Memory B cell (primary cell): ENCODE data around the gene GRK5.
"Not testable (repeated sequence)": the region's sequence is repeated elsewhere in the genome, so short reads cannot be mapped to it uniquely, and the experiment has no call there.

Experiments used
- ATAC-seq: fragments of 150-1000 bp; cut with Tn5 transposase; 2 replicates; pipeline ENCODE4 v1.10.0; 2021; ENCODE audit warnings: low read depth, mild to moderate bottlenecking, moderate library complexity
- DNase-seq, 2 donors: peaks; one replicate each; pipeline ENCODE4 v3.0.0; 2022; ENCODE audit warnings: low spot score in 2 of 2
- H3K27ac Mint-ChIP-seq: one replicate; pipeline ENCODE4 v1.8.0; 2022; ENCODE audit warnings: mild to moderate bottlenecking, moderate library complexity, mixed read lengths
- H3K27me3 Mint-ChIP-seq: one replicate; pipeline ENCODE4 v1.8.0; 2022; ENCODE audit warnings: mixed read lengths
- H3K36me3 Mint-ChIP-seq: one replicate; pipeline ENCODE4 v1.8.0; 2022; ENCODE audit warnings: mild to moderate bottlenecking, mixed read lengths
- H3K4me1 Mint-ChIP-seq: one replicate; pipeline ENCODE4 v1.8.0; 2022; ENCODE audit warnings: mixed read lengths
- H3K4me3 Mint-ChIP-seq: one replicate; pipeline ENCODE4 v1.8.0; 2022; ENCODE audit warnings: mild to moderate bottlenecking, moderate library complexity, mixed read lengths
- H3K9me3 Mint-ChIP-seq: one replicate; pipeline ENCODE4 v1.8.0; 2022; ENCODE audit warnings: mixed read lengths

The GRK5 gene

GRCh38 chr10:119221666-119222065, 14.3 kb downstream of the GRK5 start:
- no peaks in the 10 kb centered on the region for H3K9me3 Mint-ChIP-seq
- H3K27me3 Mint-ChIP-seq: no peaks in the 10 kb centered on the region
- H3K27ac Mint-ChIP-seq: peak overlapping the region; percentile 67
- peaks cover 31% of the 10 kb centered on the region for H3K4me1 Mint-ChIP-seq
- H3K36me3 Mint-ChIP-seq: no peaks in the 10 kb centered on the region
- ATAC-seq (no peak), DNase-seq (no peak)
- H3K4me3 Mint-ChIP-seq: no peak overlapping the region

GRCh38 chr10:119222537-119222936, 15.2 kb downstream of the GRK5 start:
- H3K27me3 Mint-ChIP-seq: no peaks in the 10 kb centered on the region
- H3K9me3 Mint-ChIP-seq: no peaks in the 10 kb centered on the region

GRCh38 chr10:119222966-119223386, 15.6 kb downstream of the GRK5 start:
- Mint-ChIP-seq H3K27me3 (no peaks in the 10 kb centered on the region), H3K4me3 (no peak overlapping the region), H3K9me3 (no peaks in the 10 kb centered on the region), H3K4me1 (peaks cover 25% of the 10 kb centered on the region), H3K36me3 (no peaks in the 10 kb centered on the region), H3K27ac (no peak overlapping the region)
- DNase-seq (no peak), ATAC-seq (no peak)

More at GRCh38 chr10:119222537-119222936, 15.2 kb downstream of the GRK5 start:
- no peaks in the 10 kb centered on the region for H3K36me3 Mint-ChIP-seq
- H3K4me3 Mint-ChIP-seq: no peak overlapping the region
- ATAC-seq (no peak), DNase-seq (no peak)
- H3K27ac Mint-ChIP-seq: no peak overlapping the region
- peaks cover 29% of the 10 kb centered on the region for H3K4me1 Mint-ChIP-seq

DNA sequence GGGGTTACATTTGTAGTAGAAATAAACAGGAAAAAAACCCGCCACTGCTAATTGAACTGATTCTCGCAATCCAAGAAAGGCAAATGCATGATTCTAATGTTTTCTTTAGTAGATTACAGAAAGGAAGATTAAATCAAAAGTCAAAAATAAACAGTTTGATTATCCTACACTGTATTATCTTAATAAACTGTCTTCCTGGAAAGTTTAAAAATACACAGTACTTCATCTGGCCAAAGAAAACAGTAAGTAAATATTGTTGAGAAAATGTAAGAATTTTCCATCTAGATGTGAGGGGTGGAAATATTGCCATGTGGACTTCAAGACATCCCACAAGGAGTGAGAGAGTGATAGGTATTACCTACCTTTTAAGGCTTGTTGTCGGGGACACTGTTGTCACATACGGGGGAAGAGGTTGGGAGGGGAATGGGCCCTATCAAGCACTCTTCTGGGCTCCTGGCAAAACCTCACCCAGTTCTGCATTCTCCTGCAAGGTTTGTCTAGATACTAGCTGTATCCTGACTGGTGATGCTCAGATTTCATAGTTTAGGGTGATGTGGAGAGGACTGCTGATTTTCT, 17.8 kb downstream of the GRK5 start:
- Mint-ChIP-seq H3K27me3 (no peaks in the 10 kb centered on the region), H3K4me3 (no peak overlapping the region), H3K27ac (no peak overlapping the region), H3K4me1 (peaks cover 25% of the 10 kb centered on the region), H3K36me3 (peaks cover 6% of the 10 kb centered on the region), H3K9me3 (no peaks in the 10 kb centered on the region)
- ATAC-seq (no peak), DNase-seq (no peak)

- H3K36me3 Mint-ChIP-seq: peaks cover 17% of the 10 kb centered on the region
- H3K4me3 Mint-ChIP-seq: no peak overlapping the region
- H3K27ac Mint-ChIP-seq: no peak overlapping the region
- DNase-seq (no peak), ATAC-seq (no peak)
- H3K27me3 Mint-ChIP-seq: no peaks in the 10 kb centered on the region
- H3K9me3 Mint-ChIP-seq: peaks cover 2% of the 10 kb centered on the region
- H3K4me1 Mint-ChIP-seq: peaks cover 24% of the 10 kb centered on the region
These were observed 20.5 kb downstream of the GRK5 start for GRCh38 chr10:119227825-119228224.

GRCh38 chr10:119231654-119232053, 24.3 kb downstream of the GRK5 start:
- Mint-ChIP-seq H3K27ac (peak overlapping the region; percentile 38), H3K36me3 (peaks cover 17% of the 10 kb centered on the region), H3K4me3 (no peak overlapping the region), H3K4me1 (peaks cover 36% of the 10 kb centered on the region), H3K27me3 (no peaks in the 10 kb centered on the region), H3K9me3 (peaks cover 2% of the 10 kb centered on the region)
- ATAC-seq (peak; percentile 48), DNase-seq (no peak)

DNA sequence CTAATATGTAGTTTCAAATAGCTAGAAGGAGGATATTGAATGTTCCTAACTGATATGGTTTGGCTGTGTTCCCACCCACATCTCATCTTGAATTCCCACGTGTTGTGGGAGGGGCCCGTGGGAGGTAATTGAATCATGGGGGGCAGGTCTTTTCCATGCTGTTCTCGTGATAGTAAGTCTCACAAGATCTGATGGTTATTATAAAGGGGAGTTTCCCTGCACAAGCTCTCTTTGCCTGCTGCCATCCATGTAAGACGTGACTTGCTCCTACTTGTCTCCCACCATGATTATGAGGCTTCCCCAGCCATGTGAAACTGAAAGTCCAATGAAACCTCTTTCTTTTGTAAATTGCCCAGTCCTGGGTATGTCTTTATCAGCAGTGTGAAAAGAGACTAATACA, 25.1 kb downstream of the GRK5 start:
- Mint-ChIP-seq H3K27ac (peak overlapping the region; percentile 38), H3K4me1 (peaks cover 44% of the 10 kb centered on the region), H3K36me3 (peaks cover 17% of the 10 kb centered on the region)
- H3K9me3 Mint-ChIP-seq, ATAC-seq, DNase-seq, H3K4me3 Mint-ChIP-seq, H3K27me3 Mint-ChIP-seq: not testable (repeated sequence)

GRCh38 chr10:119233123-119233820, 25.9 kb downstream of the GRK5 start:
- peaks cover 50% of the 10 kb centered on the region for H3K4me1 Mint-ChIP-seq
- no peaks in the 10 kb centered on the region for H3K27me3 Mint-ChIP-seq
- H3K27ac Mint-ChIP-seq: peak overlapping the region; percentile 6
- no peak for DNase-seq
- peaks cover 17% of the 10 kb centered on the region for H3K36me3 Mint-ChIP-seq
- no peak overlapping the region for H3K4me3 Mint-ChIP-seq
- no peak for ATAC-seq
- H3K9me3 Mint-ChIP-seq: peaks cover 2% of the 10 kb centered on the region

GRCh38 chr10:119233821-119234220, 26.4 kb downstream of the GRK5 start:
- peaks cover 15% of the 10 kb centered on the region for H3K36me3 Mint-ChIP-seq
- peaks cover 47% of the 10 kb centered on the region for H3K4me1 Mint-ChIP-seq
- DNase-seq (no peak), ATAC-seq (no peak)
- H3K27ac Mint-ChIP-seq: no peak overlapping the region
- H3K9me3 Mint-ChIP-seq: peaks cover 2% of the 10 kb centered on the region
- H3K4me3 Mint-ChIP-seq: no peak overlapping the region
- no peaks in the 10 kb centered on the region for H3K27me3 Mint-ChIP-seq

DNA sequence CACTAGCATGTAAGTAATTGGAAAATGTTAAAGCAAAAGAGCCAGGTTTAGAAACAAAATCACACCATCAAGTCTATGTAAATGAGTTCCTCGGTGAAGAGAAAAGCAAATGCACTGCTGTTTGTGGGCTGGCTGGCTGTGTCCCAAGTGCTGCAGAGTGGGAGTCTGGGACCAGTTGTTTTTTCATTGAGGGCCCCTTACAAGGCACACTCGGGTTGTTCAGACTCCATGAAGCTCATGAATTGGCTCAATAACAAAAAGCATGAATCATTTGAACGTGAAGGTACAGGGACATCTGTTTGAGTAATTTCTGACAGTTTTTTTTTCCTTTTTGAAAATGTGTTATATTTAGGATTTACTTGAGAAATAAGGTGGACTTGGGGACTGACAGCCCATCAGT, 28.0 kb downstream of the GRK5 start:
- no peaks in the 10 kb centered on the region for H3K27me3 Mint-ChIP-seq
- peaks cover 2% of the 10 kb centered on the region for H3K9me3 Mint-ChIP-seq
- no peak for ATAC-seq
- H3K36me3 Mint-ChIP-seq: peaks cover 9% of the 10 kb centered on the region
- no peak for DNase-seq
- no peak overlapping the region for H3K4me3 Mint-ChIP-seq
- peaks cover 40% of the 10 kb centered on the region for H3K4me1 Mint-ChIP-seq
- peak overlapping the region; percentile 80 for H3K27ac Mint-ChIP-seq

GRCh38 chr10:119237722-119238436, 30.5 kb downstream of the GRK5 start:
- ATAC-seq: no peak
- peaks cover 36% of the 10 kb centered on the region for H3K4me1 Mint-ChIP-seq

GRCh38 chr10:119238577-119238976, 31.2 kb downstream of the GRK5 start:
- Mint-ChIP-seq H3K4me3 (no peak overlapping the region), H3K36me3 (no peaks in the 10 kb centered on the region), H3K27me3 (no peaks in the 10 kb centered on the region), H3K27ac (peak overlapping the region; percentile 60), H3K4me1 (peaks cover 33% of the 10 kb centered on the region), H3K9me3 (no peaks in the 10 kb centered on the region)
- no peak for ATAC-seq
- DNase-seq: no peak

More at GRCh38 chr10:119237722-119238436, 30.5 kb downstream of the GRK5 start:
- H3K4me3 Mint-ChIP-seq: no peak overlapping the region
- no peaks in the 10 kb centered on the region for H3K9me3 Mint-ChIP-seq
- no peak for DNase-seq
- no peaks in the 10 kb centered on the region for H3K27me3 Mint-ChIP-seq
- peak overlapping the region; percentile 60 for H3K27ac Mint-ChIP-seq
- no peaks in the 10 kb centered on the region for H3K36me3 Mint-ChIP-seq

GRCh38 chr10:119239015-119239414, 31.6 kb downstream of the GRK5 start:
- H3K9me3 Mint-ChIP-seq, ATAC-seq, H3K27me3 Mint-ChIP-seq, DNase-seq, H3K4me3 Mint-ChIP-seq, H3K36me3 Mint-ChIP-seq: not testable (repeated sequence)
- Mint-ChIP-seq H3K27ac (peak overlapping the region; percentile 60), H3K4me1 (peaks cover 32% of the 10 kb centered on the region)

DNA sequence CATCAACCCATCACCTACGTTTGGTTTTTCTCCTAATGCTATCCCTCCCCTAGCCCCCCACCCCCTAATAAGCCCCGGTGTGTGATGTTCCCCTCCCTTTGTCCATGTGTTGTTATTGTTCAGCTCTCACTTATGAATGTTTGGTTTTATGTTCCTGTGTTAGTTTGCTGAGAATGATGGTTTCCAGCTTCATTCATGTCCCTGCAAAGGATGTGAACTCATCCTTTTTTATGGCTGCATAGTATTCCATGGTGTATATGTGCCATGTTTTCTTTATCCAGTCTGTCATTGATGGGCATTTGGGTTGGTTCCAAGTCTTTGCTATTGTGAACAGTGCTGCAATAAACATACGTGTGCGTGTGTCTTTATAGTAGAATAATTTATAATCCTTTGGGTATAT, 32.3 kb downstream of the GRK5 start:
- peaks cover 31% of the 10 kb centered on the region for H3K4me1 Mint-ChIP-seq
- not testable (repeated sequence) for H3K4me3 Mint-ChIP-seq, H3K27ac Mint-ChIP-seq, ATAC-seq, H3K9me3 Mint-ChIP-seq, H3K27me3 Mint-ChIP-seq, H3K36me3 Mint-ChIP-seq, DNase-seq
